Occipital lobe (tissue), 2 donors: ENCODE results near the gene CDKL4. TPM values are rescaled to one million over a fixed set of nuclear protein-coding genes. Genes with fewer than 3 reads are reported as not detected.
"Not testable (repeated sequence)": the region's sequence is repeated elsewhere in the genome, so short reads cannot be mapped to it uniquely, and the experiment has no call there.

Experiments
- DNase-seq: peaks from one replicate; lab custom pipeline; 2025; lab: John Stamatoyannopoulos, UW
- total RNA-seq: library from RNA; depleted of rRNA; stranded (reverse); fragments of >200 nt; gene quantifications from one replicate; pipeline ENCODE4 v1.2.3, GENCODE V29; 2014

The CDKL4 gene
- total RNA-seq, 1 donor from 2014 or later = 10.1 TPM

GRCh38 chr2:39179974-39180960 is 63.5 kb downstream of the CDKL4 start:
- DNase-seq = no peak

DNA sequence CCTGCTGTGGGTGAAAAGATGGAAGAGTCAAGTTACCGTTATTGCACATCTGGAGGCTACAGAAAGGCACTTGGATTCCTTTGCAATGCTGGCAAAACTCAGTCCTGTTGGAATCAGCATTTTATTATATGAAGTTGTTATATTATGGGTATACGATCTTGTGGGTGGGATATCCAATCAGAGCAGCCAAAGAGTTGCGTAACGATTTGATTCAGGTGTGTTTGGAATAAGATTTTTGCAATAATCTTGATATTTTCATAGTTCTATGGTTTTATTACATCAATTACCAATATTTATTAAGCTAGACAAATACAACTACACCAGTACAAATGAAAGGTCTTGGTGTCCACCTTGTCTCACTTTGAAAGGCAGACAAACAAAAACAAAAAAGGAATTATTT is 65.0 kb downstream of the CDKL4 start:
- no peak for DNase-seq

GRCh38 chr2:39176997-39177396 is 66.8 kb downstream of the CDKL4 start:
- no peak for DNase-seq

DNA sequence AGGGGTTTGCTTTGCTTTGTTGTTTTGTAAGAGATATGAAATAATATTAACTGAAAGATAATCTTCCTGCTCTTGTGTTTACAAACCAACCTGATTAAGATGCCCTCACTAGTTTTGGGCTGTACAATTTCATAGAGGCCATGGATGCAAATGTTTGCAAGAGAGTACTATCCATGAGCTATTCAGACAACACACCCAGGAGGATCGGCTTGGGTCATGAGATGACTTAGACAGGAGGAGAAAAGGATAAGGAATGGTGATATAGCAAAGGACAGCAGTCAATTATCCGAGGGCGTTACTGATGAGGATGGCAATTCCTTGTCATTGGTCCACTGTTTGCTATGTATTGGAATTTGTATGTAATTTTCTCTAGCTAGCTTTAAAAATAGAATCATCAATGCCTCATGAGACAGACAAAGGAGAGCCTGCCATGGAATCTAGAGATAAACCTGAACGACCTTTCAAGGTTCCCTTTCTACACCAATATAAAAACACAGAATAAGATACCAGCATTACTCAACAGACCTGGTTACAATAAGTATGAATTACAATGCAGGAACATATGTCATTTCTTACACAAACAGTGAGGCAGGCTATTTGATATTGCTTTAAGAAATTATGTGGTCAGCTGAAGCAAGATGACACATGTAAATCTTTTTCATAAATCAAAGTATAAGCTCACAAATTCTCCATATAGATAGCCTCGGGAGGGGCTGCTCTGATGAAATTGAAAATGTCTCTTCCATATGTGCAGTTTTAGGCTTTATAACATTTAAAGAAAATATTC is 68.6 kb downstream of the CDKL4 start:
- DNase-seq = no peak

GRCh38 chr2:39174022-39174421 is 69.7 kb downstream of the CDKL4 start:
- no peak for DNase-seq

DNA sequence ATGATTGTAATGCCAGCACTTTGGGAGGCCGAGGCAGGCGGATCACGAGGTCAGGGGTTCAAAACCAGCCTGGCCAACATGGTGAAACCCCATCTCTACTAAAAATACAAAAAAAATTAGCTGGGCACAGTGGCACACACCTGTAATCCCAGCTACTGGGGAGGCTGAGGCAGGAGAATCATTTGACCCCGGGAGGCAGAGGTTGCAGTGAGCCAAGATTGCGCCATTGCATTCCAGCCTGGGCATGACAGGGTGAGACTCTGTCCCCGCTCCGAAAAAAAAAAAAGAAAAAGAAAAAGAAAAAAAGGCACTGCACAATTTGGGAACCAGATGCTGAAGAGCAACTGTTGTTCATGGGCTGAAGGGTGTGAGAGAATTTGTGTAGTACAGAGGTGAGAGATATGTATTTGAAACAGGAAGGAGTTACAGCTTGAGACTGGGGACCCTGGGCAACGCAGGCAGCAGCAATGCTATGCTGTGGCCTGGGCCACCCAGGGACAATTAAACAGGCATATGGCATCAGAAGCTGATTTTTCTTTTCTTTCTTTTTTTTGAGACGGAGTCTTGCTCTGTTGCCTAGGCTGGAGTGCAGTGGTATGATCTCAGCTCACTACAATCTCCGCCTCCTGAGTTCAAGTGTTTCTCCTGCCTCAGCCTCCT is 71.6 kb downstream of the CDKL4 start:
- not testable (repeated sequence) for DNase-seq

GRCh38 chr2:39171621-39172020 is 72.1 kb downstream of the CDKL4 start:
- no peak for DNase-seq

- DNase-seq = no peak
These were observed 79.7 kb downstream of the CDKL4 start for GRCh38 chr2:39164089-39164488.

DNA sequence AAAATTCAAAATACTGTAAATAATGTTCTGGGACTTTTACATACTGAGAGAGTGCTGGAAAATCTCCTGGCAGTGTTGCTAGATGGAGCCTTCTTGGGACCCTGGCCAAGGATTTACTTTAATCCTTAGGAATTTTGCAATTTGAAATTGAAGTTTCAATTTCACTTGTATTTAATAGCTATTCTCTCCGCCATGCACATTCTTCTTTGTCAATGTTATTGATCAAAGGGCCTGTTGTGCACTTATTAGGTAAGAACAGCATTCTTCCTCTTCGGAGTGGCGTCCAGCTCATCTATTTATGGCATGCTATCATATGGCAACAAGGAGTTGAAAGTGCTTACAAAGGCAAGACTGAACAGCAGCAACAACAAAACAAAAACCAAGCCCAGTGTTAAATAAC is 82.8 kb downstream of the CDKL4 start:
- no peak for DNase-seq

GRCh38 chr2:39159283-39159682 is 84.5 kb downstream of the CDKL4 start:
- no peak for DNase-seq

- DNase-seq = no peak
These were observed 85.4 kb downstream of the CDKL4 start for GRCh38 chr2:39158351-39158750.

DNA sequence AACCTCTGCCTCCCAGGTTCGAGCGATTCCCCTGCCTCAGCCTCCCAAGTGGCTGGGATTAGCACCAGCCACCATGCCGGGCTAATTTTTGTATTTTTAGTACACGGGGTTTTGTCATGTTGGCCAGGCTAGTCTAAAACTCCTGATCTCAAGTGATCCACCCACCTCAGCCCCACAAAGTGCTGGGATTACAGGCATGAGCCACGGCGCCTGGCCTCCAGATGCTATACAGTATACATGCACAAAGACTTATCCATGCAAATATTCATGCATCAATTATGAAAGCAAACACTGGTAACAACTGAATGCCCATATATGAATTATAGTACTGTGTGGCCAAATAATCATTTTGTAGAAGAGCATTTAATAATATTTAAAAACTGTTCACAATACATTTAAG is 86.9 kb downstream of the CDKL4 start:
- no peak for DNase-seq

GRCh38 chr2:39156107-39156506 is 87.7 kb downstream of the CDKL4 start:
- DNase-seq = no peak

DNA sequence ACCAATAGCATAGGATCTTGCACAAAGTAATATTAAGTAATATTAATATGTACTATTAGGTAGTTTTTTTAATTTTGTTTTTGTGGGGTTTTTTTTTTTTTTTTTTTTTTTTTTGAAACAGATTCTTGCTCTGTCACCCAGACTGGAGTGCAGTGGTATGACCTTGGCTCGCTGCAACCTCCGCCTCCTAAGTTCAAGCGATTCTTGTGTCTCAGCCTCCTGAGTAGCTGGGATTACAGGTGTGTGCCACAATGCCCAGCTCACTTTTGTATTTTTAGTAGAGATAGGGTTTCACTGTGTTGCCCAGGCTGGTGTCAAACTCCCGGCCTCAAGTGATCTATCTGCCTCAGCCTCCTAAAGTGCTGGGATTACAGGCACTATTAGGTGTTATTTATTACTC is 88.2 kb downstream of the CDKL4 start:
- DNase-seq = not testable (repeated sequence)

- DNase-seq = no peak
These were observed 88.8 kb downstream of the CDKL4 start for GRCh38 chr2:39154944-39155343.

- no peak for DNase-seq
These were observed 90.5 kb downstream of the CDKL4 start for GRCh38 chr2:39153312-39153711.

- DNase-seq = no peak
These were observed 91.3 kb downstream of the CDKL4 start for GRCh38 chr2:39152504-39152903.

GRCh38 chr2:39150890-39151497 is 92.8 kb downstream of the CDKL4 start:
- no peak for DNase-seq

DNA sequence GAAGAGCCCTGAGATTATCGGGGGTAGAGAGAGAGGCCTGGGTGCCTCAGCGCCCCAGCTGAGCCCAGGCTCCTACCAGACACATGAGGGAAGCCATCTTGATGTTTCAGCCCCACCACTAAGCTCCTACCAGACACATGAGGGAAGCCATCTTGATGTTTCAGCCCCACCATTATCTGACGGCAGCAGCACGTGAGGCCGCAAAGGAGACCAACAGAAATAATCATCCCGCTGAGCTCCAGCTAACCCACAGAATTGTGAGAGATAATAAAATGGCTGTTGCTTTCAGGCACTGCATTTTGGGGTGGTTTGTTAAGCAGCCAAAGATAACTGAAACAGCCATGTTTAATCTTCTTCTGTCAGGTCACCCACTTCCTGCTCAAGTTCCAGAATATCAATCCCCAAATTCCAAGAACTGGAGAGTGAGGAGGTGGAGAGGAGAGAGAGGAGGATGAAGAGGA is 93.6 kb downstream of the CDKL4 start:
- DNase-seq = no peak

DNA sequence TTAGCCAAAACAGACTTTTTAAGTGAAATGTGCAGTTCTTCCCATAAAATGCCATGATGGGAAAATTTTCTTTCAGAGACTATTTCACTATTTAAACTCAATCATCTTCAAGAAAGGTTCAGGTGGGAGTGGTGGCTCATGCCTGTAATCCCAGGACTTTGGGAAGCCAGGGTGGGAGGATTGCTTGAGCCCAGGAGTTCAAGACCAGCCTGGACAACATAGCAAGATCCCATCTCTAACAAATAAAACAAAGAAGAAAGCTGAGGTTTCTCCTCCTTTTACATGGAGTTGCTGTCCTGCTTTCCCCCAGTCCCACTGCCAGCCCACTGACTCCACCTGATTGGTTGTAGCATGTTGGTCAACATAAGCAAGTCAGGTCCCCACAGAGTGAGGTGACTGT is 97.1 kb downstream of the CDKL4 start:
- DNase-seq = no peak

DNA sequence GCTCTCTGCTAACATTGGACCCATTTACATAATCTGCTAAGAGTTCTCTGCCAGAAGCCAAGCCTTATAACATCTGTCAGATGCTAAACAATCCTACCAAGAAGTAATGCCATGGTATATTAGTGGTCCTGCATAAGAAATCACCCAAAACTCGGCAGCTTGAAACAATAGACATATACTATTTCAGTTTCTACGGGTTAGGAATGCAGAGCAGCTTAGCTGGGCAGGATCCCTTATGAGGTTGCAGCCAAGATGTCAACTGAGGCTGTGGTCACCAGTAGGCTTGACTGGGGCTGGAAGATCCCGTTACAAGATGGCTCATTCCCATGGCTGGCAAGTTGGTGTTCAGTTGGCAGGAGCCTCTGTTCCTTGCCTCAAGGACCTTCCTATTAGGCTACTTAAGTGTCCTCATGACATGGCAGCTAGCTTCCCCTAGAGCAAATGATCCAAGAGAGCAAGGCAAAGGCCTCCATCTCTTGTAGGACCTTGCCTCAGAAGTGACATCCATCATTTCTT is 97.8 kb downstream of the CDKL4 start:
- DNase-seq = no peak
